ENCODE measurements around the gene CD40LG. TPM values are rescaled to one million over a fixed set of nuclear protein-coding genes. Genes with fewer than 3 reads are reported as not detected.

Gene CD40LG
- polyA plus RNA-seq, 5 donors: 0.12 to 0.26 (median 0.18) TPM

DNA sequence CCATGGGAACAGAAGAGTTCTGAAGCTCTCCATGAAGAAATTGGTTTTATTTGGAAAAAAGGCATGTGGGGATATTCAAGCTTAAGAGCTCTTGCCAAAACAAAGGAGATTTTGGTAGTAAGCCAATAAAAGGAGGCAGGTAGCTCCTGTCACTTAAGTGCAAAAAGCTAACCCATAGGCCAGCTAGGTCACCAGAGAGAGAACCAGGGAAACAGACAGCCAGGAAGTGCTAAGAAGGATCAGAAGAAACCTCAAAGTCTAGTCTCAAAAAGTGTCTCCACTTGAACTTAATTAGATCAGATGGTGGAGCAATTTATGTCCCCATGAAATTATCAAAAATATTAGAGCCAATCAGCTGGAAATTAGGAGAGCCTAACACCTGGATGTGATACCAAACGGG is 49.2 kb downstream of the CD40LG start:
- no peak for DNase-seq

DNA sequence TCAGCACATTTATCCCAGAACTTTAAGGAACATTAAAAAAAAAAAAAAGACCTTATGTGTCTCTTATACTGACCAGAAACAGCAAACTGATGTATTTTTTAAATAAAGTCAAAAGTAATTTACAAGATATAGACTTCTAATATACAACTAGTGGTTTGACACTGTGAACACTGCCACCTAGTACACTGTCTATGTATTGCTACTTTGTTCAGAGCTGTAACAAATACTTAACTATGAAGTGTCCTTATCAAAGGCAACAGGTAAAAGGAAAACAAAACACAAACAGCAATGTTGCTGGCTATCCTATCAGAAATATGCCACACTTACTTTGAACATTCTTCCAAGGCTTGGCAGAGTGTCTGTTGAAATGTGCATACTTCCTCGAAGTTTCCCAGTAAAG is 60.4 kb downstream of the CD40LG start:
- no peak for DNase-seq

Other genes with a start within 250 kb of the CD40LG start
- gene BRS3, start 160.2 kb upstream of the CD40LG start, polyA plus RNA-seq (ENCODE audit: insufficient read depth in 1 of 5, insufficient read length in 5 of 5, low replicate concordance in 1 of 5): under 1 TPM in 3 of 5 donors, not detected in 2; 0.06 to 0.08 (median 0.07) TPM
- 100 to 1,000 TPM in 2 of 5 donors, 10 to 100 TPM in 3; 74.5 to 111 (median 99.6) TPM for gene HTATSF1, start 150.6 kb upstream of the CD40LG start, polyA plus RNA-seq (ENCODE audit: insufficient read depth in 1 of 5, insufficient read length in 5 of 5, low replicate concordance in 1 of 5)
- 10 to 100 TPM in 2 of 5 donors, 1 to 10 TPM in 3; 5.1 to 10.9 (median 8.4) TPM for gene VGLL1, start 115.9 kb upstream of the CD40LG start, polyA plus RNA-seq (ENCODE audit: insufficient read depth in 1 of 5, insufficient read length in 5 of 5, low replicate concordance in 1 of 5)
- gene ARHGEF6, start 132.8 kb downstream of the CD40LG start, polyA plus RNA-seq (ENCODE audit: insufficient read depth in 1 of 5, insufficient read length in 5 of 5, low replicate concordance in 1 of 5): 10 to 100 TPM; 14.5 to 23.7 (median 21.0) TPM
- gene RBMX, start 232.6 kb downstream of the CD40LG start, polyA plus RNA-seq (ENCODE audit: insufficient read depth in 1 of 5, insufficient read length in 5 of 5, low replicate concordance in 1 of 5): 100 to 1,000 TPM; 343 to 532 (median 456) TPM